ENCODE results near the gene MYNN. TPM values are rescaled to one million over a fixed set of nuclear protein-coding genes. Genes with fewer than 3 reads are reported as not detected.

Gene MYNN
- total RNA-seq, 4 donors from 2014 or later: 12.0 to 20.2 (median 14.7) TPM

DNA sequence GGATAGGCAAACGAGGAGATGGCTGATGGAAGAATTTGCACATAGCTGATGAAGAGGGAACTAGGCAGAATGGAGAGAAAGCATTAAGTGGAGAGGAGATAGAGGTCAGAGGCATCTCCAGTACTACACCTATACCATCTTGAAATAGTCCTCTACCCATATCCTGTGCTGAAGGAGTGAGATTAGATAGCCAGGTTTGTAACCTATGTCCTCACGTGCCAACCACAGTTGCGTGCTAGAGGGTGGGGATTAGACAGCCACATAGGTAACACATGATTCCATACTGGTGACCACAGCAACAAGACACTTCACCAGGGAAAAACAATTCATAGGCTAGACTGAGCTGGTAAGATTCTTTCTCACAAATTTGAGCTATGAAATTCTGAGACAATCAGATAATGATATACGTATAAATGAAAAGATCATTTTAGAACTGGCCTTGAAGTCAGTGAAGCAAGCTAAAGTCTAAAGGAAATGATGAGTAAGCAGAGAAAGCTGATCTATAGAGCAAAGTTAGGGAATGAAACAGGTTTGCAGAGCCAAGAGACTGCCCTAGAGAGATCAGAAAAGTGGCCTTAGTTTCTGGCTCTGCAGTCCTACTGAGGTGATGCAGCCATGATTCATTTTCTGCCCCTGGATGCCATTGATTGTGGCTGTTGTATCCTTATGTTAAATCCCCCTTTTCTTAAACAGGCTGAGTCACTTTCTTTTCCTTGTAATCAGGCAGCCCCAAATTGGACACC lies 17.7 kb downstream of the MYNN start:
- DNase-seq (no peak), ATAC-seq (no peak)
- H3K27me3 ChIP-seq: no peaks in the 10 kb centered on the region
- H3K36me3 ChIP-seq: peaks cover 0 to 51% of the 10 kb centered on the region in 2 donors
- no peaks in the 10 kb centered on the region for H3K9me3 ChIP-seq
- TF ChIP-seq, protein P1, sequence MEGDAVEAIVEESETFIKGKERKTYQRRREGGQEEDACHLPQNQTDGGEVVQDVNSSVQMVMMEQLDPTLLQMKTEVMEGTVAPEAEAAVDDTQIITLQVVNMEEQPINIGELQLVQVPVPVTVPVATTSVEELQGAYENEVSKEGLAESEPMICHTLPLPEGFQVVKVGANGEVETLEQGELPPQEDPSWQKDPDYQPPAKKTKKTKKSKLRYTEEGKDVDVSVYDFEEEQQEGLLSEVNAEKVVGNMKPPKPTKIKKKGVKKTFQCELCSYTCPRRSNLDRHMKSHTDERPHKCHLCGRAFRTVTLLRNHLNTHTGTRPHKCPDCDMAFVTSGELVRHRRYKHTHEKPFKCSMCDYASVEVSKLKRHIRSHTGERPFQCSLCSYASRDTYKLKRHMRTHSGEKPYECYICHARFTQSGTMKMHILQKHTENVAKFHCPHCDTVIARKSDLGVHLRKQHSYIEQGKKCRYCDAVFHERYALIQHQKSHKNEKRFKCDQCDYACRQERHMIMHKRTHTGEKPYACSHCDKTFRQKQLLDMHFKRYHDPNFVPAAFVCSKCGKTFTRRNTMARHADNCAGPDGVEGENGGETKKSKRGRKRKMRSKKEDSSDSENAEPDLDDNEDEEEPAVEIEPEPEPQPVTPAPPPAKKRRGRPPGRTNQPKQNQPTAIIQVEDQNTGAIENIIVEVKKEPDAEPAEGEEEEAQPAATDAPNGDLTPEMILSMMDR (IDR thresholded peaks at IDR 0.05 in 4 of 5, conservative IDR thresholded peaks at IDR 0.05 in 1 of 5): no peak
- no peak for TF ChIP-seq POLR2A (IDR thresholded peaks at IDR 0.05)
- no peaks in the 10 kb centered on the region for H3K4me1 ChIP-seq
- intact Hi-C loops (cut with DNase I; ENCODE audit: low total_unique reads) (no loop called here), in situ Hi-C loops (cut with MboI; ENCODE audit: low sequenced_read_pairs in 4 of 4) (no loop called here)
- no peak overlapping the region for H3K4me3 ChIP-seq
- H3K27ac ChIP-seq: no peak overlapping the region

DNA sequence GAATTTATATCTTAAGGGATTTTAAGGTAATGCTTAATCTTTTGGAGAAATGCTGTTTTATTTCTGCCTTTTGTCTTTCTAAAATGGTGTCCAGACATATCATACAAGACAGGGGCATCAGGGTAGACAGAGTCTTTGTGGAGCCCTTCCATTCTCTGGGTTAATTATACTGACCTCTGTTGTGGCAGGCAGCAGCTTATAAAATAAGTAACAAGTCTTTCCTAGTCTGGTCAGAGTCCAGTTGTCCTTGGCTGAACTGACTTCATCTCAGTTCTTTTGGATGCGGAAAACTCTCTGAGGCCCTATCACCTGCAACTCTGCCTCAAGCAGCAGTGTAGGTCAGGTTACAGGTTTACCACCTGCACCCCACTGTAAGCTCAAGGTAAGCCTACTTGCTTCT lies 19.2 kb downstream of the MYNN start:
- intact Hi-C loops (cut with DNase I; ENCODE audit: low total_unique reads) (no loop called here), in situ Hi-C loops (cut with MboI; ENCODE audit: low sequenced_read_pairs in 4 of 4) (no loop called here)
- ATAC-seq: no peak

DNA sequence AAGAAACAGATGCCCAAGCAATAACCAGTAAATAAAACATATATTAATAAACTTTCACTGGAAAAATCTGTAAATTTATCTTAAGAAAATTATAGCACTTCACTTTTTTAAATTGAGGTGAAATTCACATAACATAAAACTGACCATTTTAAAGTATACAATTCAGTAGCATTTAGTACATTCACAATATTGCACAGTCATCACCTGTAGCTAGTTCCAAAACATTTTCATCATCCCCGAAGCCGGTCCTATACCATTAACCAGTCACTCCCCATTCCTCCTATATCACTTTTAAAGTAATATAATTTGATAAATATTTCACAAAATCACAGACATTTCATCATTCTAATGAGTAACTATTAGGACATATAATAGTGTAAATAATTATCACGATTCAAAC lies 31.5 kb downstream of the MYNN start:
- H3K36me3 ChIP-seq: no peaks in the 10 kb centered on the region
- in situ Hi-C loops (cut with MboI; ENCODE audit: low sequenced_read_pairs in 4 of 4): no loop called here
- no peaks in the 10 kb centered on the region for H3K4me1 ChIP-seq
- no peak for DNase-seq
- no peak overlapping the region for H3K4me3 ChIP-seq
- ATAC-seq: no peak
- no peaks in the 10 kb centered on the region for H3K9me3 ChIP-seq
- TF ChIP-seq, protein P1 (IDR thresholded peaks at IDR 0.05 in 4 of 5, conservative IDR thresholded peaks at IDR 0.05 in 1 of 5): no peak
- TF ChIP-seq POLR2A (IDR thresholded peaks at IDR 0.05): no peak
- H3K27me3 ChIP-seq: no peaks in the 10 kb centered on the region
- intact Hi-C loops (cut with DNase I; ENCODE audit: low total_unique reads): no loop called here
- H3K27ac ChIP-seq: no peak overlapping the region

More for the DNA sequence above, 19.2 kb downstream of the MYNN start:
- DNase-seq: no peak
- H3K4me1 ChIP-seq: no peaks in the 10 kb centered on the region
- no peaks in the 10 kb centered on the region for H3K9me3 ChIP-seq
- no peaks in the 10 kb centered on the region for H3K27me3 ChIP-seq
- H3K36me3 ChIP-seq: peaks cover 0 to 36% of the 10 kb centered on the region in 2 donors
- H3K27ac ChIP-seq: no peak overlapping the region
- TF ChIP-seq POLR2A (IDR thresholded peaks at IDR 0.05): no peak
- TF ChIP-seq, protein P1 (IDR thresholded peaks at IDR 0.05 in 4 of 5, conservative IDR thresholded peaks at IDR 0.05 in 1 of 5): no peak
- no peak overlapping the region for H3K4me3 ChIP-seq

DNA sequence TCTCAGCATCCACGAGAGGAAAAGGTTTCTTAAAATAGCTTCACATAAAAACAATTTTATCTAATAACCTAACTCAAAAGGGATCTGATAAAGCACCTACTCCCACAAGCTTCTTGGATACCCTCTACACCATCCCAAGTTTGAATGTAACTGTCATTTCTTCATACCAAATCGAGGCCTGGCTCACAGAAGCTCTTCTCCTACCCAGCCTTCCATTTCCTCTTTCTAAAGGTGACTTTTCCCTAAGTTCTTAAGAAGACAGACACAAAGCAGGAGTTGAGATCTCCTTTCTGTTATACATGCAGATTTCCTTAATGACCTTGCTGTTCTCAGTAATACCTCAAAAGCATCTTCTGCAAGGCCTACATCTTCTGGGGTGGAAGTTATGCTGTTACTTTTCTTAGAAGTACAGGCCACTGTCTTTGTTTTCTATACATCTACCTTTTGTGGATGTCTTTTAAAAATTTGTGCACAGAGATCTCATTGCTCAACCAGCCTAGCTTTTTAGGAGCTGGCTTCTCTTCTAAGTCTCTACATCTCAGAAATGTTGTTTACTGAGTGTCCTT lies 36.1 kb downstream of the MYNN start:
- intact Hi-C loops (cut with DNase I; ENCODE audit: low total_unique reads): no loop called here
- H3K27ac ChIP-seq: no peak overlapping the region
- H3K9me3 ChIP-seq: no peaks in the 10 kb centered on the region
- ATAC-seq (no peak), DNase-seq (no peak)
- no peaks in the 10 kb centered on the region for H3K36me3 ChIP-seq
- peaks cover 5 to 23% of the 10 kb centered on the region in 2 donors for H3K4me1 ChIP-seq
- H3K27me3 ChIP-seq: peaks cover 0 to 10% (median 0%) of the 10 kb centered on the region in 3 donors
- no peak overlapping the region for H3K4me3 ChIP-seq
- no peak for TF ChIP-seq POLR2A (IDR thresholded peaks at IDR 0.05)
- TF ChIP-seq, protein P1 (IDR thresholded peaks at IDR 0.05 in 4 of 5, conservative IDR thresholded peaks at IDR 0.05 in 1 of 5): no peak
- in situ Hi-C loops (cut with MboI; ENCODE audit: low sequenced_read_pairs in 4 of 4): no loop called here
